Activated CD8-positive, alpha-beta memory T cell treated with anti-CD3 and anti-CD28 coated beads, Interleukin-2, amount 10 ng/mL, durations not matched to agents 7 days and 5 days (primary cell): ENCODE results near the gene ZNF302. TPM values are rescaled to one million over a fixed set of nuclear protein-coding genes. Genes with fewer than 3 reads are reported as not detected.
A peak's percentile ranks its signal among the peaks of the same experiment; 100 is the strongest.

Experiments used
- ATAC-seq: fragments of 150-1000 bp; cut with Tn5 transposase; one replicate; pipeline ENCODE4 v1.10.0; 2021; ENCODE audit warnings: moderate library complexity
- CTCF ChIA-PET: fragments of 350-600 bp; sonication (Branson Sonifier 250); formaldehyde crosslinking; loops from one replicate; lab custom pipeline; 2021; ENCODE audit warnings: antibody characterized with exemption; lab: Charles Lee
- DNase-seq: peaks from one replicate; pipeline ENCODE4 v3.0.0-alpha.2; 2020
- H3K27ac Mint-ChIP-seq: one replicate; pipeline ENCODE4 v1.8.0; 2021; ENCODE audit warnings: mild to moderate bottlenecking, mixed read lengths
- H3K27me3 Mint-ChIP-seq: one replicate; pipeline ENCODE4 v1.8.0; 2021; ENCODE audit warnings: mixed read lengths
- H3K36me3 Mint-ChIP-seq: one replicate; pipeline ENCODE4 v1.8.0; 2021; ENCODE audit warnings: mild to moderate bottlenecking, mixed read lengths
- H3K4me1 Mint-ChIP-seq: one replicate; pipeline ENCODE4 v1.8.0; 2021; ENCODE audit warnings: mixed read lengths
- H3K4me3 Mint-ChIP-seq: one replicate; pipeline ENCODE4 v1.8.0; 2021; ENCODE audit warnings: mild to moderate bottlenecking, moderate library complexity, mixed read lengths
- H3K9me3 Mint-ChIP-seq: one replicate; pipeline ENCODE4 v1.8.0; 2022; ENCODE audit warnings: low read depth, mixed read lengths
- total RNA-seq, 2 experiments: library from RNA; stranded (reverse); gene quantifications; one replicate each; pipeline ENCODE4 v1.2.3, GENCODE V29; 2021

Gene ZNF302
- 10 to 100 TPM; 11.1 to 12.0 TPM for total RNA-seq

DNA sequence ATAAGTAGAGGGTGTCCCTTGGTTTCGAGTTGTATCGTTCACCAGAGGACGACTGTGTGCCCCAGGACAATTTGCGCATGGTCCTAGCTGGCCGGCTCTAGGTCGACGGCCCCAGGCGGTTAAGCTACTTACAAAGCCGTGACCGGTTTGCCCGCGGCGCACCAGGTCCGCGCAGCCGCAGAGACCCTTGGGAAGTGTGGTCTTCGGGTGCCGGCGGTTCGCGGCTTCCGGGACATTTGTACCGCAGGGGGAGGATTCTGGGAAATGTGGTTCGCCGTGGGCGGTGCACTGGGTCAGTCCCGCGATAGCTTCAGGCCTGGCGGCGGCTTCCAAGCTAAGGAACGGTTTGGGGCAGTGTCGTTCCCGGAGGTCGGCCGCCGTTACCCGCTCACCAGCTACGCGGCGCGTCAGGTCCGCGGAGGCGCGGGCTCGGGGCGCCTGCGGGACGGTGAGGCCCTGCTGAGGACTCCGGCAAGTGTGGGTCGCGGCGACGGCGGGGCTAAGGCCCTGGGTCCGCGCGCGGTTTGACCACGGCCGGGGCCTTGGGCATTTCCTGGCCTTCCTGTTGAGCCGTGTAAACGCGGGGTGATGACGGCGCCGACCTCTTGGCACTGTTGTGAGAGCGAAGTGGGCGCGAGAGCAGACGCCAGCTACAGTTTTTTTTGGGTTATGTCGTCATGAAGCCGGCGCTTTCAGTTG lies at the start of gene ZNF302:
TSS of gene ZNF302 (plus strand) at position 293 of the 699 bp plus-strand sequence. CDS start 1,127 bp downstream, outside the sequence.
- H3K4me1 Mint-ChIP-seq: peaks cover 34% of the 10 kb centered on the region
- CTCF ChIA-PET: interaction anchor here (0.6 to 1.5 kb wide), 4 partner anchors 12 to 39 kb away, joined by 3 to 6 read pairs (median 4); no protein-coding TSS in a partner anchor
- ATAC-seq: peak; percentile 85
- H3K9me3 Mint-ChIP-seq: peaks cover 24% of the 10 kb centered on the region
- DNase-seq: peak; percentile 93
- peaks cover 53% of the 10 kb centered on the region for H3K36me3 Mint-ChIP-seq
- peak within 1 kb of the TSS; percentile 92 for H3K4me3 Mint-ChIP-seq
- peak within 1 kb of the TSS; percentile 97 for H3K27ac Mint-ChIP-seq
- H3K27me3 Mint-ChIP-seq: no peaks in the 10 kb centered on the region

DNA sequence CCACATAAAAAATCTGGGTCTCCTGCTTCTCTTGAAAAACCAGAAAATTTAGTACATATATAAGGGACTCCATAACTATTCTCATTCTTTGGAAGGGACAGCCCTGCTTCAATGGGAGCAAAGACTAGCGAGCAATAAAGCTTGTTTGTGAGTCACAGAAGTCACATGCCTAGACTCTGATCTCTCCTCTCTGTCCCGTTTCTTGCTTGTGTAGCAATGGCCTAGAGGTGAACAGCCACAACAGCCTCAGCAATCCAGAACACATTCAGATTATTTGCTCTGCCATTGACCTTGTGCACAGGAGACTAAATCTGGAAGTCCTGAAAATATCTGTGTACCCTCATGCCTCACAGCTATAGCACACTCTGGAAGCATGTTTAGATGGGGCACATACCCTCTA lies 43.7 kb upstream of the ZNF302 start:
- no peak overlapping the region for H3K27ac Mint-ChIP-seq
- ATAC-seq (no peak), DNase-seq (no peak)
- H3K4me3 Mint-ChIP-seq: no peak overlapping the region
- peaks cover 1% of the 10 kb centered on the region for H3K36me3 Mint-ChIP-seq
- H3K27me3 Mint-ChIP-seq: no peaks in the 10 kb centered on the region
- H3K9me3 Mint-ChIP-seq: peaks cover 13% of the 10 kb centered on the region
- H3K4me1 Mint-ChIP-seq: no peaks in the 10 kb centered on the region
- CTCF ChIA-PET: interaction anchor here (1.0 kb wide), 1 partner anchor 11 kb away, joined by 3 read pairs; no protein-coding TSS in a partner anchor

DNA sequence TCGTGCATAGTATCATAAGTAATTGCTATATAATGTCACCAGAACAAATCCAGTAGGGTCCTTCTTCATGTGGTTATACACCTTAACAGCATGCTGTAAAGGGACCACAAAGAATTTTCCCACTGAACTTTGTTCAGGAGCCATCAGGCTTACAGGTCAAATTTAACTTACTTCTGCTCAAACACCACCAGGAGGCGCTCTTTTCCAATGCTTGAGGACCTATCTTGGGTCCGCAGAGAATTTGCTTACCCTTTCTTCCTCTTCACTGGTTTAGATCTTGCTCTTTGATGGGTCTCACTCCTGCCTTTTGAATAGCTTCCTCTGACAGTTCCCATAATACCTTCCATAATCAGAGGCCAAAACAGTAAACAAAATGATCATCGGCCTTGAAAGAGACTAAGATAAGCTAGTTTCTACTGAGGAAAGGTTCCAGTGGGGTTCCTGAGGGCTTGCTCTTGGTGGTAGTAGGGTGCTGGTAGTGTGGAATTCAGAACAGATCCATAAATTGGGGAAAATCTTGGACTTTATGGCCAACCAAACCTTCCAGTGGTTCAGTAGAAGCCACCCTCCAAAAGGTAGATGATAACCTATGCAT lies 37.9 kb upstream of the ZNF302 start:
- CTCF ChIA-PET: interaction anchor here (0.6 to 3.3 kb wide), 9 partner anchors 8 to 496 kb away, joined by 3 to 37 read pairs (median 5); partner anchors contain the start of genes SCGB2B2 and ZNF302
- ATAC-seq: peak; percentile 42
- peaks cover 1% of the 10 kb centered on the region for H3K36me3 Mint-ChIP-seq

DNA sequence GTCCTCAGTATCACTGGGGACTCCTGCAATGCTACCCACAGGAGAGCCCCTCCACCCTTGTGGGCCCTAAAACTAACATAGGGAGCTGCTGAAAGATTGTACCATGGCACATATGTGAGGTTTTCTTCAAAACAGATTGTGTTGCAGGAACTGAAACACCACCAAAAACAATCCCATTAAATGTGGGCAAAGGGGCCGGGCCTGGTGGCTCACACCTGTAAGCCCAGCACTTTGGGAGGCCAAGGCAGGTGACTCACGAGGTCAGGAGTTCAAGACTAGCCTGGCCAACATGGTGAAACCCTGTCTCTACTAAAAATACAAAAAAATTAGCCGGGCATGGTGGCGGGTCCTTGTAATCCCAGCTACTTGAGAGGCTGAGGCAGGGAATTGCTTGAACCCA lies 35.2 kb upstream of the ZNF302 start:
- Mint-ChIP-seq H3K9me3 (no peaks in the 10 kb centered on the region), H3K4me1 (no peaks in the 10 kb centered on the region), H3K27me3 (no peaks in the 10 kb centered on the region), H3K36me3 (no peaks in the 10 kb centered on the region), H3K4me3 (no peak overlapping the region), H3K27ac (no peak overlapping the region)
- ATAC-seq (no peak), DNase-seq (no peak)
- CTCF ChIA-PET: no interaction called here

More for the DNA sequence above, 37.9 kb upstream of the ZNF302 start:
- Mint-ChIP-seq H3K9me3 (peaks cover 9% of the 10 kb centered on the region), H3K27ac (no peak overlapping the region), H3K4me3 (no peak overlapping the region), H3K27me3 (no peaks in the 10 kb centered on the region), H3K4me1 (no peaks in the 10 kb centered on the region)
- DNase-seq: peak; percentile 57

DNA sequence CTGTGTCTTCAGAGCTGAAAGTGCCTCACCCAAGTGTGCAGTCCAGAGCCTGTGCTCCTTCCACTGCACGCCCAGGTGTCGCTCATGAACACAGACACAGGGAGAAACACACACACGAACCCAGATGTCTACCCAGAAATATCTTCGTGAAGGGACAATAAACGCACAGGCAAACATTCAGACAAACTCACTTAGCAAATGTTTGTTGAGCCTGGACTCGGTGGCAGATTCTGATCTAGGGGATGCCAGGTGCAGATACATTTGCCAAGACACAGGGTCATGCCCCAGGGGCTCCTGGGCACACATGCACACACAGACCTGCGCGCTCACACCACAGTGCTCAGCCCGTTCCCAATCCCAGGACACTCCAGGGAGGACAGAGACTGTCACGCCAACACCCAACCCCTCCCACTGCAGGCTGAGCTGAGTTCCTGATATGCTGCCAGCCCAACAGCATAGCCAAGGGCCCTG lies 32.5 kb upstream of the ZNF302 start:
- H3K4me1 Mint-ChIP-seq: no peaks in the 10 kb centered on the region
- no peaks in the 10 kb centered on the region for H3K9me3 Mint-ChIP-seq
- no peaks in the 10 kb centered on the region for H3K36me3 Mint-ChIP-seq
- H3K27ac Mint-ChIP-seq: no peak overlapping the region
- CTCF ChIA-PET: interaction anchor here (0.8 kb wide), 1 partner anchor 11 kb away, joined by 3 read pairs; no protein-coding TSS in a partner anchor
- DNase-seq: no peak
- ATAC-seq: no peak
- no peaks in the 10 kb centered on the region for H3K27me3 Mint-ChIP-seq
- H3K4me3 Mint-ChIP-seq: no peak overlapping the region

DNA sequence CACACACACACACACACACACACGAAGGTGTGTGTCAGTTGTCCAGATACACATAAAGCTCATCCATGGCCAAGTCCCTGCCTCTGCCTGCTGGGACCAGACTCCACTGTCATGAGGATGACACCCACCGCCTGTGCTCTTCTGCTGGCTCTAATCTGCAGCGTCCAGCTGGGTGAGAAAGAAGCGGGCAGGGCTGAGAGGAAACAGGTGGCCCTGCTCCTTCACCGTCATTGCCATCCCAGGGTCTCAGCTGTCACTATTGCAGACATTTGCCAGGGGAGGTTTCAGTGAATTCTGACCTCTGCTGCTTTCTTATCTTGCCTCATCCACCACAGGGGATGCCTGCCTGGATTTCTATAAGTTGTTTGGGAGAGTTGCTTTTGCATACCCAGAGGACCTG lies 31.9 kb upstream of the ZNF302 start:
- ATAC-seq (no peak), DNase-seq (no peak)
- Mint-ChIP-seq H3K36me3 (no peaks in the 10 kb centered on the region), H3K27me3 (no peaks in the 10 kb centered on the region), H3K27ac (no peak overlapping the region), H3K4me3 (no peak overlapping the region), H3K4me1 (no peaks in the 10 kb centered on the region), H3K9me3 (no peaks in the 10 kb centered on the region)
- CTCF ChIA-PET: interaction anchor here (0.6 kb wide), 1 partner anchor 819 kb away, joined by 3 read pairs; no protein-coding TSS in a partner anchor

DNA sequence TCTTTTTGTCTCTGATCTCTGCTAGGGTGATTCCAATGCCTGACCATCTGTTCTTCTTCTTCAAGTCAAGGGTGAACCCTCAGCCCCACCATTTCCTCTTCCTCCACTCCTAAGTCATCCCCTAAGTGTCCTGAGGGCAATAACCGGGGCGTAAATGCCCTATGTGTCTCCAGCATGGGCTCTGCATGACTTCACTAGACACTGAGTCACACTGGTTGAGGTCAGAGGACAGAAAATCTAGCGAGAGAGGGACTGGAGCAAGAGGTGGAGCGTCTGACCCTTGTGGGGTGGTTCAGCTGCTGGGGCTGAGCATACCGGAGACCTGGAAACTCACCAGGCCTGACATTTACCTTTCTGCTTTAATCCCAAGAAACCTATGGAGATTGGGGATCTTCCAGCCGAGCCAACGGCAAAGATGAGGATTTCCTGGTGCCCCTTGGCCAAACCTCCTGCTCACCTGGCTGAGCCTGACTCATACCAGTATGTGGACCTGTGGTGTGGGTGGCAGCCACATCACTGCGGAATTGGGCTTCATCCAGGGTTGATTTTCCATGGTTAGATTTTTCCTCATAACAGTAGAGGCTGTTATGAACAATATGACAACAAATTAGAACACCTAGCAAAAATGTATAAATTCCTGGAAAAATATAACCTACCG lies 27.5 kb upstream of the ZNF302 start:
- CTCF ChIA-PET: no interaction called here
- DNase-seq: no peak
- ATAC-seq: no peak
- Mint-ChIP-seq H3K27me3 (peaks cover 3% of the 10 kb centered on the region), H3K9me3 (peaks cover 6% of the 10 kb centered on the region), H3K4me3 (no peak overlapping the region), H3K4me1 (no peaks in the 10 kb centered on the region), H3K36me3 (no peaks in the 10 kb centered on the region), H3K27ac (no peak overlapping the region)

DNA sequence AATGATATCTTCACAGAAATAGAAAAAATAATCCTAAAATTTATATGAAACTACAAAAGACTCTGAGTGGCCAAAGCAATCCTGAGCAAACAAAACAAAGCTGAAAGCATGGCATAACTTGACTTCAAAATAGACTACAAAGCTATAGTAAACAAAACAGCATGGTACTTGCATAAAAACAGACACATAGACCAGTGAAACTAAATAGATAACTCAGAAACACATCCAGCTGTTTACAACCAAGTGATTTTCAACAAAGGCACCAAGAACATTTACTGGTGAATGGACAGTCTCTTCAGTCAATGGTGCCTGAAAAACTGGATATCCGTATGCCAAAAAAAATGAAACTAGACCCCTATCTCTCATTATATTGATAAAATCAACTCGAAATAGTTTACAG lies 25.7 kb upstream of the ZNF302 start:
- no peak for ATAC-seq
- Mint-ChIP-seq H3K27ac (no peak overlapping the region), H3K9me3 (peaks cover 6% of the 10 kb centered on the region)

DNA sequence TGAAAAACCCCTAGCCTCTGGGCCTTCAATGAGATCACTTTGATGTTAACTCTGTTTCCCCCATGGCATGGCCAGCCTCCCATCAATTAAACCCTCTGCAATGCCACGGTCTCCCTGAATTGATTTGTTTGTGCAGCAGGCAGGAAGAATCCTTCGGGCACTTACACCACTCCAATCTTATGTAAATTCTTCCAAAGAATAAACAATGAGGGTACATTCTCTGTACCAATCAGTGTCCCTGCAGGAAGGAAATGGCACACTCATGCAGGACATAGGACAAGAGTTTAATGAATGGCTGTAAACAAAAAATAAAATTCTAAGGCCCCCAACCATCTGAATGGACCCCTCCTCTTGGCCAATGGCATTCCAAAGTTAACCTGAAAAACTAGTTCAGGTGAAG lies 22.7 kb upstream of the ZNF302 start:
- peaks cover 6% of the 10 kb centered on the region for H3K9me3 Mint-ChIP-seq
- peaks cover 7% of the 10 kb centered on the region for H3K27me3 Mint-ChIP-seq
- no peak overlapping the region for H3K27ac Mint-ChIP-seq
- no peaks in the 10 kb centered on the region for H3K36me3 Mint-ChIP-seq
- H3K4me1 Mint-ChIP-seq: no peaks in the 10 kb centered on the region
- CTCF ChIA-PET: no interaction called here
- no peak for ATAC-seq
- no peak overlapping the region for H3K4me3 Mint-ChIP-seq
- no peak for DNase-seq

More for the DNA sequence above, 25.7 kb upstream of the ZNF302 start:
- CTCF ChIA-PET: interaction anchor here (2.8 kb wide), 1 partner anchor 12 kb away, joined by 8 read pairs; no protein-coding TSS in a partner anchor
- Mint-ChIP-seq H3K4me3 (no peak overlapping the region), H3K27me3 (peaks cover 3% of the 10 kb centered on the region), H3K36me3 (no peaks in the 10 kb centered on the region), H3K4me1 (no peaks in the 10 kb centered on the region)
- DNase-seq: no peak

DNA sequence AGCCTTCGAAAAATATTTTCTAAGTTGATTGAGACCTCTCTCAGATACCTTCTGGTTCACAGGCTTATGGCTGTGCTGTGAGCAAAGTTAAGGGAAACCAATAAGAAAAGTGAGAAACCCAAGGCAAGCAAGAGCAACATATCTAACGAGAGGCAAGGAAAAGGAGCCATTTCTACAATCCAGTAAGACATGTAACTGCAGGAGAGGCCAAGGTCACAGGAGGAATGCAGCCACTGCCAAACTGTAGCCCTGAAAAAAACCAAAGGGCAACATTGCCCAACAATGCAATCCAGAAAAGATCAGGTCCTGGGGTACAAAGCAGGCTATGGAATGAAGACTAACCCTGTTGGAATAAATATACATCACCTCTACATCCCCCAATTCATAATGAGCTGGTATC lies 21.8 kb upstream of the ZNF302 start:
- no peak for ATAC-seq
- Mint-ChIP-seq H3K27me3 (peaks cover 7% of the 10 kb centered on the region), H3K9me3 (peaks cover 6% of the 10 kb centered on the region), H3K36me3 (no peaks in the 10 kb centered on the region), H3K4me1 (no peaks in the 10 kb centered on the region), H3K4me3 (no peak overlapping the region), H3K27ac (no peak overlapping the region)
- no peak for DNase-seq
- CTCF ChIA-PET: no interaction called here

DNA sequence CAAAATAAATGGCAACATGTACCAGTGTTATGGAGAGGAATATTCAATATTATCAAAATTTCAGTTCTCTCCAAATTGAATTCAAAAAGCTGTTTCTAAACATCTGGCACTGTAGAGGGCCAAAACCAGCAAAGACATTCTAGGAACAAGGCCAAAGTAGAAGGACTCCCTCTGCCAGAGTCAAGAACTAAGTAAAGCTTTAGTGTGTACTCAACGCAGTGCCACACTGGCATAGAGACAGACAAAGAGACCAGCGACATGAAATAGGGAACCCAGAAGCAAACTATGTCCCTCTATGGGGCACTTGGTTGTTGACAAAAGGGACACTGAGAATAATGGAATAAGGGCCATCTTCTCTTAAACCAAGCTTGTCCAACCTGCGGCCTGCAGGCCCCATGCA lies 16.1 kb upstream of the ZNF302 start:
- no peak for ATAC-seq
- H3K9me3 Mint-ChIP-seq: no peaks in the 10 kb centered on the region
- no peak for DNase-seq
- no peak overlapping the region for H3K27ac Mint-ChIP-seq
- peaks cover 3% of the 10 kb centered on the region for H3K36me3 Mint-ChIP-seq
- no peak overlapping the region for H3K4me3 Mint-ChIP-seq
- CTCF ChIA-PET: interaction anchor here (1.2 kb wide), 1 partner anchor 21 kb away, joined by 3 read pairs; no protein-coding TSS in a partner anchor
- H3K4me1 Mint-ChIP-seq: peaks cover 6% of the 10 kb centered on the region
- H3K27me3 Mint-ChIP-seq: peaks cover 4% of the 10 kb centered on the region

DNA sequence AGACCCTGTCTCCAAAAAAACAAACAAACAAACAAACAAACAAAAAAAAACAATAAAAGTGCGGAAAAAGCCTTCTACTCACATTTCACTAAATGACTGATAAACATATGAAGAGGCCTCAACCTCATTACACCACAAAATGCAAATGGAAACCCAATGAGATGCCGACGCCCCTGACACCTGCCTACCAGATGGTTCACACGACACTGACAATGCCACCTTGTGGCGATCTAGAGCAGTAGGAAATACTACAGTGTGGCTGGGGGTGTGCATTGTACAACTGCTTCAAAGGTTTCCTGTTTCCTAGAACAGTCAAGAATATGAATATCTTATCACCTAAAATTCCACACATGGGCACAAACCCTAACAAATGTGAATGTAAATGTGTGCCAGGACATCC lies 14.6 kb upstream of the ZNF302 start:
- CTCF ChIA-PET: interaction anchor here (0.8 kb wide), 1 partner anchor 22 kb away, joined by 3 read pairs; no protein-coding TSS in a partner anchor
- Mint-ChIP-seq H3K27ac (no peak overlapping the region), H3K27me3 (peaks cover 4% of the 10 kb centered on the region)

DNA sequence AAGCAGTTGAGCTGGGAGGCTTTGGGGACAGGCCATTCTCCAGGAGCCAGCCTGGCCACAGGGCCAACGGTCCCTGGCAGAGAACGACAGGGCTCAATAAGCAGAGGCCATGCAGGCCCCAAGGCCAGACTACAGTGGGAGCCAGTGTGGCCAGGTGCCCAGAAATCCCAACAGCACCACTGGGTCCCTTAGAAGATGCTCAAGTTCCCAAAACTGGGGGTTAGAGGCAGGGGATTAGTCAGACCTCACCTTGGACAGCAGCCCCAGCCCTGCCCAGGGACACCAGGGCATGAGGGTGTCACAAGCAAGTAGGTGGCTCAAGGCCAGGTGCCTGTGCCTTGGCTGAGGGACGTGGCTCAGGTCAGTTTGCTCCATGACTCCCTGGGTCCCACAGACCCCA lies 13.3 kb upstream of the ZNF302 start:
- CTCF ChIA-PET: no interaction called here
- DNase-seq (no peak), ATAC-seq (no peak)
- Mint-ChIP-seq H3K36me3 (peaks cover 6% of the 10 kb centered on the region), H3K27me3 (peaks cover 2% of the 10 kb centered on the region), H3K4me1 (peaks cover 12% of the 10 kb centered on the region), H3K9me3 (no peaks in the 10 kb centered on the region), H3K4me3 (no peak overlapping the region), H3K27ac (no peak overlapping the region)

More for the DNA sequence above, 14.6 kb upstream of the ZNF302 start:
- H3K36me3 Mint-ChIP-seq: peaks cover 6% of the 10 kb centered on the region
- H3K9me3 Mint-ChIP-seq: no peaks in the 10 kb centered on the region
- peaks cover 12% of the 10 kb centered on the region for H3K4me1 Mint-ChIP-seq
- H3K4me3 Mint-ChIP-seq: no peak overlapping the region
- peak; percentile 57 for DNase-seq
- ATAC-seq: peak; percentile 79
